T-helper 2 cell treated with Interferon-gamma antibody and Interleukin-4, amounts not matched to agents 100 ng/mL and 5 ng/mL, for 36 hours (primary cell): Measurements from ENCODE around the gene CMIP. TPM values are rescaled to one million over a fixed set of nuclear protein-coding genes. Genes with fewer than 3 reads are reported as not detected.

Experiments
- intact Hi-C: fragments of 100-400 bp; cut with micrococcal nuclease; formaldehyde crosslinking; loops from one replicate; pipeline ENCODE4 v1.15.1; 2023
- total RNA-seq: library from RNA; stranded (reverse); gene quantifications from 2 replicates; pipeline ENCODE4 v1.2.3, GENCODE V29; 2022

The CMIP gene
- total RNA-seq, 1 donor from 2014 or later = 64.3 TPM

DNA sequence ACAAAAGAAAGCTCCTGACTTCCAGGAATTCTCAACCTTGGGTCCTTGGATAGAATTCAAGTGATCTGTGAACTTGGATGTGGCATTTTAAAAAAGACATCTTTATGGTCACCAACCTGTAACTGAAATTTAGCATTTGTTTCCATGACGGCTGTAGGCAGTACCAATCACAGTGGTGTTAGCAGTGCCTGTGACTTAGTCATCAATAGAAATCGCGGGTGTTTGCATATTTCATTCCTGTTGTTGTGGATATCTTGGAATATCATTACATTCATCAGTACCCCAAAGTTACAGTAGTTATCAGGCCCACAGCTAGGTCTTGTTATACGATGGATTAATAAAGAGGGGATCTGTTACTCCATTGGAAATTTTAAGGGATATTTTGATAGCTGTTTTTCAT lies 81.6 kb downstream of the CMIP start:
- intact Hi-C loops = loop anchor here (10.0 kb wide), 1 partner anchor 89 kb away; no protein-coding TSS in a partner anchor

DNA sequence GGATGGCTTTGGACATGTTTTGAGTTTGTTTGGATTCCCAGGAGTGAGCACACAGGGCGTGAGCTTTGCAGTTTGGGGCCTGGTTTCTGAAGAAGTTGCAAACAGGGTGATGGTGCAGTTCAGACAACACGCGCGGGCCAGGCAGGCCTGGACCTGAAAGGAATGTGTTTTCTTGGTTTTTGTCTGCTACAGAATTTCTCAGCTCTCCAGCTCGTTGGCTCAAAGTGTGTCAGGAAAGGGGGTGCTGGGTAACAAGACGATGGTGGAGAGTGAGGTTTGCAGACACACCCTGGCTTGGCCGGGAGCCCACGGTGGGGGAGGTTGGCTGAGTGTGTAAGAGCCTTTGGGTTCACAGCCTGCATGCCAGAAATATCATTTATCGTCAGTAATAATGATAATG lies 82.3 kb downstream of the CMIP start:
- intact Hi-C loops = loop anchor here (10.0 kb wide), 1 partner anchor 88 kb away; no protein-coding TSS in a partner anchor

DNA sequence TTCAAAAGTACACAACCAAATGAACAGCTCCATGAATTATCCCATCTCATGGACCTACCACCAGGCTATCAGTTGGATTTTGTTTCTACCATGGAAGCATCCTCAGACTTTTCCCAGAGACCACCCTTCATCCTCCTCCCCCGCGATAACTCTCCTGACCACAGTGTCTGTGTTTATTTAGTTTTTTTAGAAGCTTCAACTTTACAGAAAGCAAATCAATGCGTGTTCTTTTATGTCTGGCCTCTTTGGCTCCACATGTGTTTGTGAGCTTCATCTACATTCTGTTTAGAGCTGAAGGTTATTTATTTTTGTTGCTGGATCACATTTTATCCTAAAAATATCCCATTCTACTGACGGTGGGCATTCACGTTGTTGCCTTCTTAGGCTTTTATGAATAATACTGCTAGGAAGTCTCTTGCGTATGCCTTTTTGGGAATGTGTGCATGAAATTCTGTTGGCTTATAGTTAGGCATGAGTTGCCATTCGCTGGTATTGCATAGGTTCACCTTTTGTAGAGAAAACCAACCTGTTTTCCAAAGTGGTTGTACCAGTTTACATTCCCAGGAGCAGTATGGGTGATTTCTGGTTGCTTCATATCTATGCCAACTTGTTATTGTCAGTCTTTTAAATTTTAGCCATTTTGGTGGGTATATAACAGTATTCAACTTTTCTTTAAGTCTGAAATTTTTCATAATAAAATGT lies 83.0 kb downstream of the CMIP start:
- intact Hi-C loops = loop anchor here (10.0 kb wide), 1 partner anchor 87 kb away; no protein-coding TSS in a partner anchor

DNA sequence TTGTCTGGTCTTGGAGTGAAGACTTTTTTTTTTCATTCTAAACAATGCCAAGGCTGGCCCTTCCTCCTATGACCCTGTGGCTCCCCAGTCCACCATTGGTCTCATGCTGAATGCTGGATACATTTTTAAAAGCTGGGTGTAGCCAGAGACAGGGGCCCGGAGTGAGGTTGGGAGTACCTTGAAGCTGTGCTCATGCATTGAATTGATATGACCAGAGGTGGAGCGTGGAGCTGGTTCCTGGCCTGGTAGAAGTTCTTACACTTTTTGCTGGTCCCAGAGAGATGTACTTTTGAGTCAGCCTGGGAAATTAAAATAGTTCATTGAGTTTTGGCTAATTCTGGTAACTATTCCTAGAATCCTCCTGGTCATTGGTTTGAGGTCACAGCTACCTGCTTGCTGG lies 83.6 kb downstream of the CMIP start:
- intact Hi-C loops = loop anchor here (10.0 kb wide), 1 partner anchor 87 kb away; no protein-coding TSS in a partner anchor

DNA sequence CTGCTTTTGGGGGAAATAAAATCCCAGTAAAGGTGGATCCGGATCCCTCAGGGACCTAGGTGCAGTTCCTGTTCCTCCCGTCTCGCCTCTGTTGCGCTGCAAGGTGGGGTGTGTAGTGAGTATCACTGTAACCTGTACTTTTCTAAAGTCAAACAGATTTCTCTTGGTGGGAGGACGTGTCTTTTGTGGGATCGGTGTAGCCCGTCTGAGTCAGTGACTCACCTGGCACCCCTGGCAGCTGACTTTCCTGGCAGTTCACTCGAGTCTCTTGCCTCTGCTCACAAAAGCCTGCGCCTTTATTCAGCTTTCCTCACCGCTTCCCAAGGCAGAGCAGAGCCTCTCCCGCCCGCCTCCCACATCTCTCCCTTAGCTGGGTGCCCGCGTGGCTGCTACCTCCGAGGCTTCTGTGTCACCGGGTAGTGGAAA lies 85.7 kb downstream of the CMIP start:
- intact Hi-C loops = no loop called here

DNA sequence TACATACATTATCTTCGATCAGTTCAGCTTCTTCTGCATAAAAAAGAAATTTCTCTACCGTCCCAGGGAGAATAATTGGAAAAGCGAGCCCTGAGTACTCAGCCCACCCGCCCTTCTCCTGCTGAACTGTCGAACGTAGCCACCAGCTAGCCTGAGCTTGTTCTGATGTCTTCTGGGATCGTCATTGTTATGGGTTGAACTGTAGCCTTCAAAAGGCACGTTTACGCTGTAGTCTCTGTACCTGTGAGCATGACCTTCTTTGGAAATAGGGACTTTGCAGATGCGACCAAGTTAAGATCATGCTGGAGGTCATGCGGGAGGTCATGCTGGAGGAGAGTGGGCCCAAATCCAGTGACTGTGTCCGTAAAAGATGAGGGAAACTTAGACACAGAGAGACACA lies 86.2 kb downstream of the CMIP start:
- intact Hi-C loops = no loop called here

DNA sequence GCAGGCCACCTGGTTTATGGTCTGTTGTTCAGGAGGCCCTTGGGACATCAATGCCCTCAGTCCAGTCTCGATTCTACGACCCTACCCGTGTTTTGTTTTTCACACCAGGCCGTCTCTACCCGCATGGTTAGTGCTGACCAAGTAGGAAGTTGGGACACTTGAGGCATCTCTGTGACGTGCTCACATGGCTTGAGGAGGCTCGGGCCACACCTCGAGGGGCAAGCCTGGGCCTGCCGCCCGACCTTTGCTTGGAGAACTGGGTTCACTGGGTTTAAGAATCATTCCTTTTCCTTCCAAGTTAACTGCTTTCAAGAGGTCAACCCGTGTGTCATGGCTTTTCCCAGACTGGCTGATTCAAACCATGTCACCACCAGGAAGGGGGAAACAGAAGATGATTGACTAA lies 86.8 kb downstream of the CMIP start:
- intact Hi-C loops = no loop called here

DNA sequence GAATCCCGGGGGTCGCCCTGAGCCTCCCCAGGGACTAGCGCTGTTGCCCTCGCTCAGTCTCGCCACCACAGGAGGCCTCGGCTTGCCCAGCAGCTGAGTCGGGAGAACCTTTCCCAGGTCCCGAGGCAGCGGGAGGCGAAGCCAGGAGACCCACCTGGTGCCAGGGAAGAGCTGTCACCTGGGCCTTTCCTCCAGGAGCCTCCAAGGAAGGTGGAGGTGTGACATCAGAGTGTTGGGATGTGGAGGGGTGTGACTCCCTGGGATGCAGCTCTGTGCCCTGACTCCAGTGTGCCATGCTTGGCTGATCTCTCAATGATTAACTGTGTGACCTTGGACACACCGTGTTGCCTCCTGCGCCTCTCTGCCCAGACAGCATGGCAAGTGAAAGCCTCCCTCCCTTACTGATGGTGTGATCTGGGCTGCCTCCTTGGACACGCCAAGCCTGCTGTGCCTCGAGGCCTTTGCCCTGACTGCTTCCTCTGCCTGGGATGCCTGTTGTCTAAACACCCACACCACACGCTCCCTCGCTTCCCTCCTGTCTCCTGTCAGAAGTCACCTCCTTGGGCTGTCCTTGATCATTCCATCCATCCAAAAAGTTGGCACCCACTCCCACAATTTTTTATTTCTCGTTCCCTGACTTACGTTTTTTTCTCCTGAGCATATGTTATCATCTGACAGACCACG lies 88.0 kb downstream of the CMIP start:
- intact Hi-C loops = no loop called here

DNA sequence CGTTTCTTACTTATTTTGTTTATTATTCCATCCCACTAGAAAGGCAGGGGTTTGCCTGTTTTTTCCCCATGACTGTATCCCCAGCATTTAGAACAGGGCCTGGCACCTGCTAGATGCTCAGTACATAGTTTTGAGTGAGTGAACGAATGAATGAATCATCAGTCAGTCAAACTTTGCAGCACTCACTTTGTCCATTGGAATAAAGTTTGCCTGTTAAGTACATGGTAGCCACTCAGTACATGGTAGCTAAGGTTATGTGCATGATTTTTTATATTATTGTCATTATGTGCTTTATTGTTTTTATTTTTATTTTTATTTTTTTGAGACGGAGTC lies 88.5 kb downstream of the CMIP start:
- intact Hi-C loops = no loop called here

DNA sequence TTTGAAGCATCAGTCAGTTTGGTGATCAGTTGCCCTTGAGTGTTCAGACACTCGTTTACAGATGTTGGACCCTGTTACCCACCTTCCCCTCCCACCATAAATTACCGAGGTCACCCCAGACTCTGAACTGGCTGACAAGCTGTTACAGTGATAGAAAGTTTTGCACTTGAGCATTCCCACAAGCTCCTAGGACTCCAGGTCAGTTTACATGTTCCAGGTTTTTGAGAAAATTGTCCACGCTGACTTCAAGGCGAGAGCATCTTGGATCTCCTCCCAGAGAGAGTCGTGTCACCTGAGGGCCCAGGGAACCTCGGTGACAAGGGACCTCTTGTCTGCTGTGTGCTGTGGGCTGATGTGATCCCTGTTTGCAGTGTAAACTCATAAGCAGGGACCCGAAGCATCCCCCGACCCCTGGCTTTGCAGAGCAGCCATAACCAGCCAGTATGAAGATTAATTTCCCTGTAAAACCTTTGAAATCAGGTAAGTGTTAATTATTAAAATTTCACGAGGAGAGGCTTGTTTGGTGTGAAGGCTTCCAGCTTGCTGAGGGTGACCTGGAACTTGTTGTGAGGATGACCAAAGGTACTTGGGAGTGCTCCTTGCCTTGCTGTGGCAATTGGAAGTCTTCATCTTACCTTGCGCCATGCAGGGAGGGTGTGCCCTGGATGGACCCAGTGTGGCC lies 91.2 kb downstream of the CMIP start:
- intact Hi-C loops = no loop called here

DNA sequence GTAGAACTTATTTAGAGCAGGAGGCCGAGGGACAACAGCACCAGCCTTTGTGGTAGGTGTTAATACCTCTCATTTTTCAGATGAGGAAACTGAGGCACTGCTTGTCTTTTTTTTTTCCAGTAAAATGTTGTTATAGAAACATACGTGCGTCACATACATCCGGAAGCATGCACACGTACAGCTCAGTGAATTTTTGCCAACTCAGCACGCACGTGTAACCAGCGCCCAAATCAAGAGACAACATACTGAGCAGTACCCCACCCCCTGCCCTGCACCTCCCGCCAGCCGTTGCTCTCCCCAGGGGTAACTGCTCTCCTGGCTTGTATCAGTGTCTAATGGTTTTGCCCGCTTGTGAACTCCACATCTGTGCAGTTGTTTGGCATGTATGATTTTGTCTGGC lies 92.0 kb downstream of the CMIP start:
- intact Hi-C loops = no loop called here

DNA sequence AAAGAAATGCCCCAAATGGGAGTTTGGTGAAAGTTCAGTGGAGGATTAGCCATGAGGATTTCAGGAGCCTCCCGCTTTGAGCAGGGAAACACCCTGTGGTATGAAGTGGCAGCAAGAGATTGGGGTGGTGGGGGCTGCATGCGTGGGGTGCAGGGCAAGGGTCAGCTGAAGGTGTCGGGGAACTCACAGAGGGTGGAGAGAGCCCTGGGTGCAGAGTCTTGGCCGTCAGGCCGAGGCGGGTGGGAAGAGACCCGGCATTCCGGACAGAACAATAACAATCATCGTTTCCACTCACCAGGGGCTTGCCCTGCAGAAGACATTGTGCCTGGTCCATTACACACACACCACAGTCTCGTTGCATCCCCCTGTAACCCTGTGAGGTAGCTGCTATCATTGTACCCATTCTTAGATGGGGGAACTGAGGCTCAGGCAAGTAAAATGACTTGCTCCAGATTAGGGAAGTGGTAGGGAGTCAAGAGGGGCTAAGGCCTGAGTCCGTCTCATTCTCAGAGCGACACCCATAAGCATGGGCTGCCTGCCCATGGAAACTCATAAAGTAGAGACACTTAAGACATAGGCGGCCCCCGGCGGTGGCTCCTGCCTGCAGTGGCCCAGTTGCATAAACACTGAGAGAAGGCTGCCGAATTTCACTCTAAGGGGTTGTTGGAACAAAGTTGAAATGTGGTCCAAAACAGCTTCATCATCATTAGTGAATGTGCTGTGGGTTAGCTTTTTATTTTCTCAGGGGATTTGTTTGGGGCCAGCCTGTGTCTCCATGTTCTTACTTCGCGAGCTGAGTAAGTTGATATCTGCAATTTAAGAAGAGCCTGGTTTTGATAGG lies 93.3 kb downstream of the CMIP start:
- intact Hi-C loops = no loop called here

DNA sequence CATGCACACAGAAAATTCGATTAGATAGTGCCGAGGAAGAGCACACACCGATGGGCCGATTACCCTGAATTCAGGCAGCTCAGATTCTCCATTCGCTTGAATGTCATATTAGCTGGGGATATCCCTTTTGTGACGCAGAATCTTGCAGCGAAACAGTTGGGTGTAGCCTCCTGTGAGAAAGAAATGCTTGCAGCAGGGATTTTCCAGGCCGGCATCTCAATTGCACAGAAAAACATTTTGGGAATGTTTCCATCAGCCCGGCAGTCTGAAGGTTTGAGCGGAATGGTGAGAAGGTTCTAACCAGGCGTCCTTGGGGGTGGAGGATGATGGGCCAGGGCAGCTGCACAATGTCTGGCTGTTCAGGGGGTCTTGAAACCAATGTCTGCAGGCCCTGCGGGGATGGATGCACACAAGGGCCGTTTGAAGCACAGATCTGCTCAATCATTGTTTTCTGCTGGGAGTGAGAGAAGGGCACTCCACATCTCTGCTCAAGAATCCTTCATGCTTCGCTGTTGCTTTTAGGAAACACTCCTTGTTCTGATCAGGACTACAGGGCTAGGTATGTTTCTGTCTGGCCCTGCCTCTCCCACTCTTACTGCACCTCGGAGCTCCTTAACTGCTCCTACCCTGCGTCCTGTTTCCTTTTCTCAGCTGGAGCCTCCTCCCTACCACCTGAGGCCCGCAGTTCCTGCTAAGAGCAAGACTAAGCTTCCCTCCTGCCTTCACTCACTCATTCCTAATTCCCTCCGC lies 94.6 kb downstream of the CMIP start:
- intact Hi-C loops = no loop called here

DNA sequence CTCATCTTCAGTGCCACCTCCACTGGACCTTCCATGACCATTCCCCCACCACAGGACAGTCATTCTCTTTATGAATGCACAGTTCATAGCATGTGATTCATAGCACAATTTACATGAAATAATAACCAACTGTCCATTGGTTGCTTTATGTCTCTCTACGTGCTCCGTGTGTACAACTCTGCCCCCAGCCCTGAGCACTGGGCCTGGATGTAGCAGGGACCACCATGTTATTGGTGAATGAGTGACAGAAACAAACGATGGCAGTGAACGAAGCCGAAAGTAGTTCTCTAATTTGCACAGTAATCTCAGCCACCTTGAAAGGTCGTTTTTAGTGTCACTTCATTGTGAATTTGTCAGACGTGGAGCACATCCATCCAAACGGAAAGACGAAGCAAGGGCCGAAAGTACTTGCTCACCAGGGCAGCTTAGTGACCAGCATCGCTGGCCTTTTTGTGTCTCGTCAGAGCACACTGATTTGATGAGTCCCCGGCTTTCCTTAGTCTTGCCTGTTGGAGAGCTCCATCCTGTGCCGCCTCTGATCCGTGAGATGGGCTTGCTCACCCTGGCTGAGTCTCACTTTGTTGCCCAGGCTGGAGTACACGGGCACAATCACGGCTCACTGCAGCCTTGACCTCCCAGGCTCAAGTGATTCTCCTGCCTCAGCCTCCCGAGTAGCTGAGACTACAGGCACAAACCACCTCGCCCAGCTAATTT lies 95.3 kb downstream of the CMIP start:
- intact Hi-C loops = no loop called here

DNA sequence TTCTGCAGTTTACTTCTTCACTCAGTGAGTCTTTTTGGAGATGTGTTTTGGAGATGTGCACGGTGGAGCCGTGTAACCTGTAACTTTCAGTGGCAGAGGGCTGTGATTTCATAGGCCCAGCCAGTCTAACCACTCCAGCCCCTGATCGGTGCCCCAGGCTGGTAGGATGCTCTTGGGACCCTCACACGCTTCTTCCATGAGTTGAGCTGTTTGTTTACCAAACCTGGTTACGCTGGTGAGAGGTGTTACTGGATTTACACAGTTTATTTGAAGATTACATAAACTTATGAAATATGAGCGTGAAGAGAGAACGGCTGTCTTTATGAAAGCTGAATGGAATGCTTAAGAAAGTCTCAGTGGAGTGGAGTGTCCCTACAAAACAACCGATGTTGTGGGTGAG lies 96.7 kb downstream of the CMIP start:
- intact Hi-C loops = no loop called here

DNA sequence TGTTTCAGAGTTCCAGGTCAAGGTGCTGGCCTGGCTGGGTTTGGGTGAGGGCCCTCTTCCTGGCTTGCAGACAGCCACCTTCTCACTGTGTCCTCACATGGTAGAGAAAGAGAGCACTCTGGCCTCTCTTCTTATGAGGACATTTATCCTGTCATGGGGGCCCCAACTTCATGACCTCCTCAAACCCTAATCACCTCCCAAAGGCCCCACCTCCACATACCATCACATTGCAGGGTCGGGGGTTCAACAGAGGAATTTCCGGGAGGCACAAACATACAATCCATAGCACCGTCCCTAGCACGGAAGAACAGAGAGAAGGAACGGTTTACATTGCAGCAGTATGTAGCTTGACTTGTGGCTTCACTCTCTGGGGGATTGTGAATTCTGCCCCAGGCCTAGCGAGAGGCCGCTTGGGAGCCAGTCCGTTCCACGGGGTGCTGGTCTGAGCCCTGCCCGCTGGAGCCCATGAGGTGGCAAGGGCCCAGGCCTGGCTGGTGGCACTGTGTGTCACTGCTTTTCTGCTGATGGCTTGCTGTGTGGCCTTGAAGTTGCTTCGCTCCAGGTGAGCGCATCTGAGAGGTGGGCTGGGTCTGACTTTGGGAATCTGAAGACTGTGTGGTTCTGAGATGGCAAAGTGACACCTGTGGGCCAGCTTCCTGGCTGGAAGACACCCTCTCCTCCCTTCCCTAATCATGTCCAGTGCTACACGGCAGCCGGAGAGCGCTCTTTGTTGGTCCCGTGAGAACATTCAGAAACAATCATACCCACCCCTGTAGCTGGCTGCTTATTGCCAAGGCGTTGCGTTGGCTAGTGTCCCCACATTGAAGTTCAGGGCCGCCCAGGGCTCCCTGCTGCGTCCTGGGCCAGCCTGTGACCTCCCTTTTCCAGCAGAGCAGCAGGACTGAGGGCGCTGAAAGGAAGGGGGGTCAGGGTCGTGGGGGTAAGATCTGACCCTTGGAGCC lies 98.3 kb downstream of the CMIP start:
- intact Hi-C loops = no loop called here

DNA sequence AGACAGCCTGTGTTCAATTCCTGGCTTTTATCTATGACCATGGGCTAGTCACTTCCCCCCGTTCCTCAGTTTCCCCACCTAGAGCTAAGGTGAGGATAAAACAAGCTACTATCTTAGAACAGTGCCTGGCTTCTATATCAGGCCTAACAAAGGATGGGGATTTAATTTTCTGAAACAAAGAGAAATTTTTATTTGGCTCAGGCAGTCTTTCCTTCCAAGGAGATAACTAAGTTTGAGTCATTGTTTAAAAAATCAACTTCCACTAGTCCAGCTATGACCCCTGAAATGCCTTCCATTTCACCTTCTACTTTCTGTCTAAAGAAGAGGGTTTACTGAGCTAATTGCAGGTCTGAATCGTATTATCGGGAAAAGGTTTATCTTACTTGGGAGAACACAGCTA lies 99.0 kb downstream of the CMIP start:
- intact Hi-C loops = no loop called here

DNA sequence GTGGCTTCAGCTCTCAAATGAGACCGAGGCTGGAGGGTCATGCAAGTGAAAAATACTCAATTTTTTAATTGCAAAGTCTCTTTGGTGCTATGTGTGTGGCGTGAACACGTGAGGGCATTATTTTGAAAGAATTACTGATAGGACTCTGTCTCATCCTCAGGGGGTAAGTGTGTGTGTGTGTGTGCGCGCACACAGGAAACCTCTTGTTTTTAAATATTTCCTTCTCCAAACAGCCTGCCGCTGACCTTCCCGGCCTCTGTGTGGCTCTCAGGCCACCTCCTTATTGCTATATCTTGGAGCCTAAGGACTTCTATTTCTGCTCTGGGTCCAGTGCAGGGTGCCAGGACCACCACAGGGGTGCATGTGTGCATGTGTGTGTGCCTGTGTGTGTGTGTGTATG lies 99.7 kb downstream of the CMIP start:
- intact Hi-C loops = no loop called here

DNA sequence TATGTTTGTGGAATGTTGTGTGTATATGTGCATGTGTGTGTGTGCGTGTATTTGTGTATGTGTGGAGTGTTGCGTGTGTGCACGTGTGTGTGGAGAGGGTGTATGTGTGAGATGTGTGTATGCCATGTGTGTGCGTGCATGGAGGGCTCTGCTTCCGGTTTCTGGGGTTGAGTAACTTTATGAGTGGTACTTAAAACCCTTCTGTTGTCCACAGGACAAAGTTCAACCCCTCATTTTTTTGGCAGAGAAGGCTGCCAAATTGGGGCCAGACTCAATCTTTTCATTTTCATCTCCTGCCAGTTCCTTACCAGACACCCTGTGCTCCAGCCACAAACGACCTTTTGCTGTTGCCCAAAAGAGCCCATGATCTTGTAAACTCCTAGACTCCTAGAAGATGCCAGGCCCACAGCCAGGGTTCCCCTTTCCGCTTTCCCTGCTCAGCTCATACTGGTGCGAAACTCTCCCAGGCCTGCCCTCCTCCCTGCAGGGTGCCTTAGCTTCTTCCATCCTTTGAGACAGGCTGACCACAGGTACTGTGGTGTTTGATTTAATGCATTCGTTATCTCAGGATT lies 100.2 kb downstream of the CMIP start:
- intact Hi-C loops = no loop called here
